HEK293 (cell line): Measurements from ENCODE around the gene PFN4.

ENCODE experiments used
- CTCF ChIA-PET: fragments of 350-600 bp; formaldehyde crosslinking; extraction: SDS; loops from one replicate; lab custom pipeline; 2021; ENCODE audit warnings: antibody characterized with exemption; lab: Yijun Ruan, JAX
- POLR2A ChIA-PET: fragments of 300-600 bp; formaldehyde crosslinking; extraction: SDS; loops from one replicate; lab custom pipeline; 2020; ENCODE audit warnings: antibody characterized with exemption, inconsistent platforms; lab: Yijun Ruan, JAX
- H3K27ac ChIP-seq: fragments of 200-500 bp; sonication (Bioruptor generic); 2 replicates; pipeline ENCODE4 v1.5.1; 2014; ENCODE audit warnings: low read depth, low read length, control low read depth, inconsistent platforms; ENCODE audit errors: extremely low read depth
- H3K36me3 ChIP-seq, 2 experiments: fragments of 200-500 bp in 1 of 2; sonication (Bioruptor generic) in 1 of 2; 1 replicate in 1 of 2; 2 replicates in 1 of 2; pipeline ENCODE4 v1.5.1; 2014 to 2017; ENCODE audit warnings: inconsistent platforms in 2 of 2, low read length in 2 of 2; ENCODE audit not compliant: control insufficient read depth in 2 of 2, insufficient read depth in 1 of 2
- H3K4me1 ChIP-seq: fragments of 200-500 bp; sonication (Bioruptor generic); 2 replicates; pipeline ENCODE4 v1.5.1; 2014; ENCODE audit warnings: mild to moderate bottlenecking, low read length, inconsistent platforms; ENCODE audit not compliant: control insufficient read depth, insufficient read depth
- H3K4me3 ChIP-seq: 2 replicates; pipeline ENCODE4 v1.5.1; 2011; ENCODE audit warnings: low read depth, mild to moderate bottlenecking, control low read depth, low read length, moderate library complexity
- H3K9me3 ChIP-seq: fragments of 200-500 bp; sonication (Bioruptor generic); 2 replicates; pipeline ENCODE4 v1.5.1; 2014; ENCODE audit warnings: low read depth, low read length, inconsistent platforms; ENCODE audit not compliant: control insufficient read depth, insufficient read depth
- GFI1B ChIP-seq: fragments of 450-650 bp; formaldehyde crosslinking; IDR thresholded peaks from 2 replicates; pipeline ENCODE4 v1.5.1; 2016; ENCODE audit warnings: missing biosample characterization, missing genetic modification characterization
- ZBTB1 ChIP-seq: fragments of 450-650 bp; formaldehyde crosslinking; IDR thresholded peaks from 2 replicates; pipeline ENCODE4 v1.5.1; 2016; ENCODE audit warnings: missing biosample characterization, missing genetic modification characterization
- ZBTB17 ChIP-seq: fragments of 450-650 bp; formaldehyde crosslinking; IDR thresholded peaks from 2 replicates; pipeline ENCODE4 v1.5.1; 2016; ENCODE audit warnings: missing biosample characterization, missing genetic modification characterization
- ZBTB21 ChIP-seq: fragments of 450-650 bp; formaldehyde crosslinking; IDR thresholded peaks from 2 replicates; pipeline ENCODE4 v1.5.1; 2017; ENCODE audit warnings: missing biosample characterization, missing genetic modification characterization
- ZFP37 ChIP-seq: fragments of 450-650 bp; formaldehyde crosslinking; IDR thresholded peaks from 2 replicates; pipeline ENCODE4 v1.5.1; 2016; ENCODE audit warnings: missing biosample characterization, missing genetic modification characterization
- ZNF121 ChIP-seq: fragments of 450-650 bp; formaldehyde crosslinking; IDR thresholded peaks from 2 replicates; pipeline ENCODE4 v1.5.1; 2016; ENCODE audit warnings: missing biosample characterization, missing genetic modification characterization
- ZNF146 ChIP-seq: fragments of 450-650 bp; formaldehyde crosslinking; IDR thresholded peaks from 2 replicates; pipeline ENCODE4 v1.5.1; 2016; ENCODE audit warnings: missing biosample characterization, missing genetic modification characterization
- ZNF155 ChIP-seq: fragments of 450-650 bp; formaldehyde crosslinking; IDR thresholded peaks from 2 replicates; pipeline ENCODE4 v1.5.1; 2016; ENCODE audit warnings: missing biosample characterization, missing genetic modification characterization
- ZNF175 ChIP-seq: fragments of 450-650 bp; formaldehyde crosslinking; IDR thresholded peaks from 2 replicates; pipeline ENCODE4 v1.5.1; 2016; ENCODE audit warnings: missing biosample characterization, missing genetic modification characterization
- ZNF202 ChIP-seq: fragments of 450-650 bp; formaldehyde crosslinking; IDR thresholded peaks from 2 replicates; pipeline ENCODE4 v1.5.1; 2016; ENCODE audit warnings: missing biosample characterization, missing genetic modification characterization, borderline replicate concordance
- ZNF214 ChIP-seq: fragments of 450-650 bp; formaldehyde crosslinking; IDR thresholded peaks from 2 replicates; pipeline ENCODE4 v1.5.1; 2017; ENCODE audit warnings: missing biosample characterization, mild to moderate bottlenecking, missing genetic modification characterization, borderline replicate concordance
- ZNF274 ChIP-seq, 2 experiments: fragments of 200-500 bp in 1 of 2; fragments of 450-650 bp in 1 of 2; sonication (Bioruptor generic) in 1 of 2; formaldehyde crosslinking in 1 of 2; IDR thresholded peaks; 2 replicates each; pipeline versions ENCODE4 v1.5.1 to v1.6.1; 2014 to 2016; ENCODE audit warnings: borderline replicate concordance in 1 of 2, inconsistent platforms in 1 of 2, low read length in 1 of 2, missing biosample characterization in 1 of 2, missing genetic modification characterization in 1 of 2
- ZNF335 ChIP-seq: fragments of 450-650 bp; formaldehyde crosslinking; conservative IDR thresholded peaks from 2 replicates; pipeline ENCODE4 v1.5.1; 2016; ENCODE audit warnings: missing biosample characterization, missing genetic modification characterization
- ZNF366 ChIP-seq: fragments of 450-650 bp; formaldehyde crosslinking; conservative IDR thresholded peaks from 2 replicates; pipeline ENCODE4 v1.5.1; 2016; ENCODE audit warnings: missing biosample characterization, missing genetic modification characterization
- ZNF37A ChIP-seq: fragments of 450-650 bp; IDR thresholded peaks from 2 replicates; pipeline ENCODE4 v1.5.1; 2018; ENCODE audit warnings: missing biosample characterization, missing genetic modification characterization
- ZNF394 ChIP-seq: fragments of 450-650 bp; formaldehyde crosslinking; IDR thresholded peaks from 2 replicates; pipeline ENCODE4 v1.5.1; 2016; ENCODE audit warnings: missing biosample characterization, missing genetic modification characterization, mild to moderate bottlenecking, moderate library complexity, borderline replicate concordance
- ZNF776 ChIP-seq: fragments of 450-650 bp; formaldehyde crosslinking; IDR thresholded peaks from 2 replicates; pipeline ENCODE4 v1.5.0; 2017; ENCODE audit warnings: missing biosample characterization, missing genetic modification characterization, borderline replicate concordance
- ZSCAN16 ChIP-seq: fragments of 450-650 bp; formaldehyde crosslinking; IDR thresholded peaks from 2 replicates; pipeline ENCODE4 v1.5.1; 2016; ENCODE audit warnings: missing biosample characterization, missing genetic modification characterization
- TF ChIP-seq, protein P1 (sequence below): fragments of 450-650 bp; formaldehyde crosslinking; IDR thresholded peaks from 2 replicates; pipeline ENCODE4 v1.5.1; 2016; ENCODE audit warnings: missing biosample characterization, missing genetic modification characterization
- TF ChIP-seq, protein P2 (sequence below): fragments of 450-650 bp; formaldehyde crosslinking; IDR thresholded peaks from 2 replicates; pipeline ENCODE4 v1.5.1; 2016; ENCODE audit warnings: missing biosample characterization, missing genetic modification characterization
- TF ChIP-seq, protein P3 (sequence below): fragments of 450-650 bp; formaldehyde crosslinking; IDR thresholded peaks from 2 replicates; pipeline ENCODE4 v1.5.1; 2017; ENCODE audit warnings: missing biosample characterization, missing genetic modification characterization
- TF ChIP-seq, protein P4 (sequence below): fragments of 450-650 bp; formaldehyde crosslinking; IDR thresholded peaks from 2 replicates; pipeline ENCODE4 v1.5.1; 2016; ENCODE audit warnings: missing biosample characterization, missing genetic modification characterization
- TF ChIP-seq, protein P5 (sequence below): fragments of 450-650 bp; IDR thresholded peaks from 2 replicates; pipeline ENCODE4 v1.5.1; 2018; ENCODE audit warnings: missing biosample characterization, missing genetic modification characterization
- TF ChIP-seq, protein P6 (sequence below): fragments of 450-650 bp; formaldehyde crosslinking; IDR thresholded peaks from 2 replicates; pipeline ENCODE4 v1.5.1; 2016; ENCODE audit warnings: missing biosample characterization, missing genetic modification characterization

The PFN4 gene

DNA sequence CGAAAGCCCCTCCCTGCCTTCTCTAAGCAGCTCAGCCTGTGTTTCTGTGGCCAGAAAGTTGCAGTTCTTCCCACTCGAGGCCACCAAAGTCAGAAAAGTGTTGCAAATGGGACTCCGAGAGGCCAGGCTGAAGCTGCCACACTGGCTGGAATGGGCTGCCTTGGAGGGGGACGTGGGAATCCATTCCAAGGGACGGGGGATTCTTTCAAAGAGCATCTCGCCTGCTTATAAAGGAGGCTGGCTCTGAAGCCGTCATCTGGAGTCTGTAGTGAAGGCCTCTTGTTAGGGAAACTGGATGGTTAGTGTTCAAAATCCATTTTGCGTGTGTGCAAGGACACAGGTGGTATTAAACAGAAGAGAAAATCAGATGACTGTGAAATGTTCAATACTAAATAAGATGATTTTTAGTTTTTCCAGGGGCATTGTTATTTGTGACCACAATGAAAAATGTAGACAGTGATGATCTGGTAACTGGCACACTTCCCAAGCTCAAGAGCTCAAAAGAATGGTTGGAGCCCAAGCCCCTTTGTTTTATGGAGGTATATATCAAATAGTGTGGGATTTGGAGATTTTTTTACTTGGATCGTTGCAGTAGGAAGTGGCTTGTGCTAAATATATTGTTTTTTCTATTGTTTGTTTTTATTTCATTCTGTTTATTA lies 917 bp upstream of the PFN4 start (continued):
- TF ChIP-seq, protein P1, sequence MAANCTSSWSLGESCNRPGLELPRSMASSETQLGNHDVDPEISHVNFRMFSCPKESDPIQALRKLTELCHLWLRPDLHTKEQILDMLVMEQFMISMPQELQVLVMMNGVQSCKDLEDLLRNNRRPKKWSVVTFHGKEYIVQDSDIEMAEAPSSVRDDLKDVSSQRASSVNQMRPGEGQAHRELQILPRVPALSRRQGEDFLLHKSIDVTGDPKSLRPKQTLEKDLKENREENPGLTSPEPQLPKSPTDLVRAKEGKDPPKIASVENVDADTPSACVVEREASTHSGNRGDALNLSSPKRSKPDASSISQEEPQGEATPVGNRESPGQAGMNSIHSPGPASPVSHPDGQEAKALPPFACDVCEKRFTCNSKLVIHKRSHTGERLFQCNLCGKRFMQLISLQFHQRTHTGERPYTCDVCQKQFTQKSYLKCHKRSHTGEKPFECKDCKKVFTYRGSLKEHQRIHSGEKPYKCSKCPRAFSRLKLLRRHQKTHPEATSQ: no peak
- TF ChIP-seq ZNF155 (tag by site-specific recombination) (no peak), ZNF394 (tag by site-specific recombination) (no peak), ZNF37A (tag by site-specific recombination) (no peak), ZBTB1 (no peak), ZBTB21 (tag by site-specific recombination) (no peak), ZNF274 (IDR thresholded peaks at IDR 0.05; ENCODE audit: low read length) (no peak), ZNF274 (tag by site-specific recombination; IDR thresholded peaks at IDR 0.05; ENCODE audit: borderline replicate concordance) (no peak), ZNF175 (tag by site-specific recombination) (no peak), ZFP37 (tag by site-specific recombination) (0 out of 2 replicates have a peak, but pooled peaks have one; percentile 37), ZNF366 (0 out of 2 replicates have a peak, but pooled peaks have one; percentile 22), ZNF121 (tag by site-specific recombination) (no peak), ZNF146 (no peak)
- TF ChIP-seq, protein P2, sequence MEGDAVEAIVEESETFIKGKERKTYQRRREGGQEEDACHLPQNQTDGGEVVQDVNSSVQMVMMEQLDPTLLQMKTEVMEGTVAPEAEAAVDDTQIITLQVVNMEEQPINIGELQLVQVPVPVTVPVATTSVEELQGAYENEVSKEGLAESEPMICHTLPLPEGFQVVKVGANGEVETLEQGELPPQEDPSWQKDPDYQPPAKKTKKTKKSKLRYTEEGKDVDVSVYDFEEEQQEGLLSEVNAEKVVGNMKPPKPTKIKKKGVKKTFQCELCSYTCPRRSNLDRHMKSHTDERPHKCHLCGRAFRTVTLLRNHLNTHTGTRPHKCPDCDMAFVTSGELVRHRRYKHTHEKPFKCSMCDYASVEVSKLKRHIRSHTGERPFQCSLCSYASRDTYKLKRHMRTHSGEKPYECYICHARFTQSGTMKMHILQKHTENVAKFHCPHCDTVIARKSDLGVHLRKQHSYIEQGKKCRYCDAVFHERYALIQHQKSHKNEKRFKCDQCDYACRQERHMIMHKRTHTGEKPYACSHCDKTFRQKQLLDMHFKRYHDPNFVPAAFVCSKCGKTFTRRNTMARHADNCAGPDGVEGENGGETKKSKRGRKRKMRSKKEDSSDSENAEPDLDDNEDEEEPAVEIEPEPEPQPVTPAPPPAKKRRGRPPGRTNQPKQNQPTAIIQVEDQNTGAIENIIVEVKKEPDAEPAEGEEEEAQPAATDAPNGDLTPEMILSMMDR: no peak
- TF ChIP-seq, all 188 proteins: peak for 4

DNA sequence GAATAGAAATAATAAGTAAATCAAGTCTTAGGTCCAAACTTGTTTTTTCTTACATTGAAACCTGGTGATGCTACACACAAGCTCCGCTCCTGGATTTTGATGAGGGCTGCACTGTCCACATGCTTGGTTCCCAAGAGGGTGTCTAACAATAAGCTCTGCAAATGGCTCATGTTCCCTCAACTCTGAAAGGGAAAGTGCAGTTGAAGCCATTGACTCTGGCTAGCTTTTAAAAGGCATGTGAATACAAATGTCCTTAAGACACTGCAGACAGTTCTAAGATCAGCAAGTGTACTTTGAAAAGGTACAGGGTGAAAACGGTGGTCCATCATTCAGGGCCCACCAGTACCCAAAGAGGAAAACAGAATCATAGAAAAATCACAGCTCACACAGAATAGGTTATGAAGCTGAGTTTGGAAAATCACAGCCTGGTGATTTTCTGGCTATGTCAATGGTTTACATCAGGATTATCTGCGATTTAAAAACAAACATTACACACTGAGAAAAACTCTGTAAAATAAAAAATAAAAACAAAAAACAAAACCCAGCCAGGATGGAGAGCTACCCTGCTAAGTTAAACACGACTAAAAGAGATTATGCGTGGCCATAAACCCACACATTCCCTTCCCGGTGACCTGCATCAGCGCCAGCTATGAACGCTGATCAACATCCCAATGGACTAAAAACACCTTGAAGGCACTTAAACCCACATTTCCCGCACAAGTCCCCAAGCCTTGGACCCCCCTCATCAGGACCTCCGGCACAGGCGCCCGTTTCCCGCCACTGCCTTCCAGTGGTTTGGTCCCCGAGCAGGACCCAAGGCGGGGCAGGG lies 554 bp downstream of the PFN4 start:
- ChIA-PET POLR2A (interaction anchor here (0.7 to 1.9 kb wide), 6 partner anchors 39 to 771 kb away, joined by 3 to 6 read pairs (median 4); partner anchors contain the start of genes ATAD2B, CENPO, PTRHD1 and TP53I3), CTCF (interaction anchor here (0.8 to 1.4 kb wide), 3 partner anchors 10 to 887 kb away, joined by 3 to 8 read pairs (median 3); partner anchors contain the start of gene TP53I3)
- Histone ChIP-seq H3K4me1 (peaks cover 3% of the 10 kb centered on the region), H3K36me3 (no peaks in the 10 kb centered on the region), H3K9me3 (no peaks in the 10 kb centered on the region), H3K27ac (peak overlapping the region; percentile 79; the same call in 1 of the 2 replicates), H3K4me3 (peak overlapping the region; percentile 72)
- no peak for TF ChIP-seq ZNF202
- TF ChIP-seq ZNF335 (tag by site-specific recombination): peak; percentile 92
- no peak for TF ChIP-seq ZNF214 (tag by site-specific recombination)
- no peak for TF ChIP-seq ZSCAN16 (tag by site-specific recombination)
- TF ChIP-seq, protein P3, sequence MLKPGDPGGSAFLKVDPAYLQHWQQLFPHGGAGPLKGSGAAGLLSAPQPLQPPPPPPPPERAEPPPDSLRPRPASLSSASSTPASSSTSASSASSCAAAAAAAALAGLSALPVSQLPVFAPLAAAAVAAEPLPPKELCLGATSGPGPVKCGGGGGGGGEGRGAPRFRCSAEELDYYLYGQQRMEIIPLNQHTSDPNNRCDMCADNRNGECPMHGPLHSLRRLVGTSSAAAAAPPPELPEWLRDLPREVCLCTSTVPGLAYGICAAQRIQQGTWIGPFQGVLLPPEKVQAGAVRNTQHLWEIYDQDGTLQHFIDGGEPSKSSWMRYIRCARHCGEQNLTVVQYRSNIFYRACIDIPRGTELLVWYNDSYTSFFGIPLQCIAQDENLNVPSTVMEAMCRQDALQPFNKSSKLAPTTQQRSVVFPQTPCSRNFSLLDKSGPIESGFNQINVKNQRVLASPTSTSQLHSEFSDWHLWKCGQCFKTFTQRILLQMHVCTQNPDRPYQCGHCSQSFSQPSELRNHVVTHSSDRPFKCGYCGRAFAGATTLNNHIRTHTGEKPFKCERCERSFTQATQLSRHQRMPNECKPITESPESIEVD: no peak
- TF ChIP-seq, protein P4, sequence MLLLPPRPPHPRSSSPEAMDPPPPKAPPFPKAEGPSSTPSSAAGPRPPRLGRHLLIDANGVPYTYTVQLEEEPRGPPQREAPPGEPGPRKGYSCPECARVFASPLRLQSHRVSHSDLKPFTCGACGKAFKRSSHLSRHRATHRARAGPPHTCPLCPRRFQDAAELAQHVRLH (tag by site-specific recombination): no peak
- TF ChIP-seq ZNF776 (tag by site-specific recombination): no peak
- TF ChIP-seq, protein P5, sequence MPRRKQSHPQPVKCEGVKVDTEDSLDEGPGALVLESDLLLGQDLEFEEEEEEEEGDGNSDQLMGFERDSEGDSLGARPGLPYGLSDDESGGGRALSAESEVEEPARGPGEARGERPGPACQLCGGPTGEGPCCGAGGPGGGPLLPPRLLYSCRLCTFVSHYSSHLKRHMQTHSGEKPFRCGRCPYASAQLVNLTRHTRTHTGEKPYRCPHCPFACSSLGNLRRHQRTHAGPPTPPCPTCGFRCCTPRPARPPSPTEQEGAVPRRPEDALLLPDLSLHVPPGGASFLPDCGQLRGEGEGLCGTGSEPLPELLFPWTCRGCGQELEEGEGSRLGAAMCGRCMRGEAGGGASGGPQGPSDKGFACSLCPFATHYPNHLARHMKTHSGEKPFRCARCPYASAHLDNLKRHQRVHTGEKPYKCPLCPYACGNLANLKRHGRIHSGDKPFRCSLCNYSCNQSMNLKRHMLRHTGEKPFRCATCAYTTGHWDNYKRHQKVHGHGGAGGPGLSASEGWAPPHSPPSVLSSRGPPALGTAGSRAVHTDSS (tag by site-specific recombination): no peak
- no peak for TF ChIP-seq GFI1B
- peak; percentile 39; the same call in 1 of the 2 replicates for TF ChIP-seq ZBTB17 (tag by site-specific recombination)
- TF ChIP-seq, protein P6, sequence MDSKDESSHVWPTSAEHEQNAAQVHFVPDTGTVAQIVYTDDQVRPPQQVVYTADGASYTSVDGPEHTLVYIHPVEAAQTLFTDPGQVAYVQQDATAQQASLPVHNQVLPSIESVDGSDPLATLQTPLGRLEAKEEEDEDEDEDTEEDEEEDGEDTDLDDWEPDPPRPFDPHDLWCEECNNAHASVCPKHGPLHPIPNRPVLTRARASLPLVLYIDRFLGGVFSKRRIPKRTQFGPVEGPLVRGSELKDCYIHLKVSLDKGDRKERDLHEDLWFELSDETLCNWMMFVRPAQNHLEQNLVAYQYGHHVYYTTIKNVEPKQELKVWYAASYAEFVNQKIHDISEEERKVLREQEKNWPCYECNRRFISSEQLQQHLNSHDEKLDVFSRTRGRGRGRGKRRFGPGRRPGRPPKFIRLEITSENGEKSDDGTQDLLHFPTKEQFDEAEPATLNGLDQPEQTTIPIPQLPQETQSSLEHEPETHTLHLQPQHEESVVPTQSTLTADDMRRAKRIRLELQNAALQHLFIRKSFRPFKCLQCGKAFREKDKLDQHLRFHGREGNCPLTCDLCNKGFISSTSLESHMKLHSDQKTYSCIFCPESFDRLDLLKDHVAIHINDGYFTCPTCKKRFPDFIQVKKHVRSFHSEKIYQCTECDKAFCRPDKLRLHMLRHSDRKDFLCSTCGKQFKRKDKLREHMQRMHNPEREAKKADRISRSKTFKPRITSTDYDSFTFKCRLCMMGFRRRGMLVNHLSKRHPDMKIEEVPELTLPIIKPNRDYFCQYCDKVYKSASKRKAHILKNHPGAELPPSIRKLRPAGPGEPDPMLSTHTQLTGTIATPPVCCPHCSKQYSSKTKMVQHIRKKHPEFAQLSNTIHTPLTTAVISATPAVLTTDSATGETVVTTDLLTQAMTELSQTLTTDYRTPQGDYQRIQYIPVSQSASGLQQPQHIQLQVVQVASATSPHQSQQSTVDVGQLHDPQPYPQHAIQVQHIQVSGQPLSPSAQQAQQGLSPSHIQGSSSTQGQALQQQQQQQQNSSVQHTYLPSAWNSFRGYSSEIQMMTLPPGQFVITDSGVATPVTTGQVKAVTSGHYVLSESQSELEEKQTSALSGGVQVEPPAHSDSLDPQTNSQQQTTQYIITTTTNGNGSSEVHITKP (tag by site-specific recombination): peak; percentile 96
